Mesodermal cell (in vitro differentiated cells): ENCODE results near the gene LRRC49.
"Not testable (repeated sequence)": the region's sequence is repeated elsewhere in the genome, so short reads cannot be mapped to it uniquely, and the experiment has no call there.

Source experiments
- H3K27ac ChIP-seq: 2 replicates; pipeline ENCODE4 v1.7.0; 2013; ENCODE audit warnings: mild to moderate bottlenecking, low read depth, low read length, moderate library complexity; ENCODE audit not compliant: severe bottlenecking
- H3K36me3 ChIP-seq: 2 replicates; pipeline ENCODE4 v1.7.1; 2013; ENCODE audit warnings: mild to moderate bottlenecking, low read length, moderate library complexity; ENCODE audit not compliant: control insufficient read depth, insufficient read depth
- H3K4me1 ChIP-seq: one replicate; pipeline ENCODE4 v1.7.1; 2013; ENCODE audit warnings: mild to moderate bottlenecking, low read length; ENCODE audit not compliant: insufficient read depth, control insufficient read depth, poor library complexity, severe bottlenecking
- H3K4me3 ChIP-seq: 2 replicates; pipeline ENCODE4 v1.7.0; 2013; ENCODE audit warnings: low read length, control low read depth, mild to moderate bottlenecking; ENCODE audit not compliant: insufficient read depth, poor library complexity, severe bottlenecking; ENCODE audit errors: extremely low read depth
- H3K9me3 ChIP-seq: 2 replicates; pipeline ENCODE4 v1.7.1; 2013; ENCODE audit warnings: mild to moderate bottlenecking, low read length, moderate library complexity; ENCODE audit not compliant: control insufficient read depth
- WGBS, 2 experiments: methylation state at CpG; one replicate each; pipeline ENCODE4 v1.1.5; 2013; ENCODE audit warnings: missing lambda C conversion rate in 2 of 2; ENCODE audit not compliant: insufficient coverage in 2 of 2; 5-methylcytosine and 5-hydroxymethylcytosine counted together

The LRRC49 gene

GRCh38 chr15:70932397-70932796, 39.8 kb downstream of the LRRC49 start:
- WGBS, 2 experiments = no CpG with 5 or more reads among the region's 2 CpGs
- H3K27ac ChIP-seq = no peak overlapping the region
- H3K9me3 ChIP-seq = no peaks in the 10 kb centered on the region
- H3K36me3 ChIP-seq = no peaks in the 10 kb centered on the region
- H3K4me3 ChIP-seq = no peak overlapping the region
- no peaks in the 10 kb centered on the region for H3K4me1 ChIP-seq

GRCh38 chr15:70933411-70933810, 40.8 kb downstream of the LRRC49 start:
- Histone ChIP-seq H3K4me1 (no peaks in the 10 kb centered on the region), H3K36me3 (no peaks in the 10 kb centered on the region), H3K4me3 (no peak overlapping the region), H3K27ac (no peak overlapping the region), H3K9me3 (no peaks in the 10 kb centered on the region)
- WGBS, 2 experiments = 69 to 79% methylated on average over 2 of the region's 3 CpGs

GRCh38 chr15:70935631-70936030, 43.0 kb downstream of the LRRC49 start:
- Histone ChIP-seq H3K27ac (no peak overlapping the region), H3K9me3 (no peaks in the 10 kb centered on the region), H3K4me1 (no peaks in the 10 kb centered on the region), H3K4me3 (no peak overlapping the region), H3K36me3 (no peaks in the 10 kb centered on the region)
- WGBS, 2 experiments = 100% methylated on average over 1 of the region's 3 CpGs; no CpG with 5 or more reads in 1 of the 2 experiments

- no peak overlapping the region for H3K4me3 ChIP-seq
- 87 to 100% methylated on average over 2 to 4 of the region's 4 CpGs for WGBS, 2 experiments
- H3K9me3 ChIP-seq = no peaks in the 10 kb centered on the region
- H3K36me3 ChIP-seq = no peaks in the 10 kb centered on the region
- no peaks in the 10 kb centered on the region for H3K4me1 ChIP-seq
- H3K27ac ChIP-seq = no peak overlapping the region
Observed at GRCh38 chr15:70936326-70936725, 43.7 kb downstream of the LRRC49 start.

GRCh38 chr15:70943285-70943684, 50.7 kb downstream of the LRRC49 start:
- WGBS, 2 experiments = 90 to 93% methylated on average over 2 of the region's 2 CpGs
- H3K9me3 ChIP-seq, H3K4me3 ChIP-seq, H3K4me1 ChIP-seq, H3K27ac ChIP-seq, H3K36me3 ChIP-seq: not testable (repeated sequence)

GRCh38 chr15:70947351-70948335, 55.0 kb downstream of the LRRC49 start:
- H3K27ac ChIP-seq = no peak overlapping the region
- no peaks in the 10 kb centered on the region for H3K36me3 ChIP-seq
- H3K4me3 ChIP-seq = no peak overlapping the region
- H3K9me3 ChIP-seq = peaks cover 7% of the 10 kb centered on the region
- WGBS, 2 experiments = 92 to 100% methylated on average over 6 to 7 of the region's 7 CpGs
- H3K4me1 ChIP-seq = no peaks in the 10 kb centered on the region

- Histone ChIP-seq H3K9me3 (peaks cover 7% of the 10 kb centered on the region), H3K4me3 (no peak overlapping the region), H3K4me1 (peaks cover 6% of the 10 kb centered on the region), H3K36me3 (no peaks in the 10 kb centered on the region), H3K27ac (no peak overlapping the region)
Observed at GRCh38 chr15:70950953-70951352, 58.3 kb downstream of the LRRC49 start.

- H3K9me3 ChIP-seq = peaks cover 7% of the 10 kb centered on the region
- no CpG with 5 or more reads among the region's 1 CpG for WGBS, 2 experiments
- no peak overlapping the region for H3K27ac ChIP-seq
Observed at GRCh38 chr15:70954171-70954570, 61.5 kb downstream of the LRRC49 start.

GRCh38 chr15:70954733-70955132, 62.1 kb downstream of the LRRC49 start:
- peaks cover 7% of the 10 kb centered on the region for H3K9me3 ChIP-seq
- peaks cover 6% of the 10 kb centered on the region for H3K4me1 ChIP-seq
- H3K27ac ChIP-seq = no peak overlapping the region
- WGBS, 2 experiments = 91% methylated on average over 4 to 6 of the region's 6 CpGs
- no peaks in the 10 kb centered on the region for H3K36me3 ChIP-seq
- H3K4me3 ChIP-seq = no peak overlapping the region

More at GRCh38 chr15:70954171-70954570, 61.5 kb downstream of the LRRC49 start:
- Histone ChIP-seq H3K4me3 (no peak overlapping the region), H3K36me3 (no peaks in the 10 kb centered on the region), H3K4me1 (peaks cover 6% of the 10 kb centered on the region)

- Histone ChIP-seq H3K4me3 (no peak overlapping the region), H3K9me3 (peaks cover 7% of the 10 kb centered on the region), H3K36me3 (no peaks in the 10 kb centered on the region), H3K27ac (no peak overlapping the region), H3K4me1 (peaks cover 6% of the 10 kb centered on the region)
Observed at GRCh38 chr15:70955151-70955550, 62.5 kb downstream of the LRRC49 start.
